Neuronal stem cell (in vitro differentiated cells): Measurements from ENCODE around the gene ZNF438.

ENCODE experiments used
- DNase-seq: peaks from one replicate; pipeline ENCODE4 v3.0.0-alpha.2; 2013; ENCODE audit warnings: low spot score
- H2AFZ ChIP-seq: one replicate; pipeline ENCODE4 v1.6.1; 2013; ENCODE audit warnings: mild to moderate bottlenecking, low read length, inconsistent platforms
- H2AK5ac ChIP-seq: 2 replicates; pipeline ENCODE4 v1.6.1; 2013; ENCODE audit warnings: low read depth, mild to moderate bottlenecking, inconsistent platforms, low read length, moderate library complexity, mixed read lengths
- H2BK120ac ChIP-seq: 2 replicates; pipeline ENCODE4 v1.6.1; 2013; ENCODE audit warnings: low read depth, mild to moderate bottlenecking, inconsistent platforms, low read length, moderate library complexity, mixed read lengths
- H2BK12ac ChIP-seq: one replicate; pipeline ENCODE4 v1.6.1; 2013; ENCODE audit warnings: low read length, inconsistent platforms
- H2BK15ac ChIP-seq: 2 replicates; pipeline ENCODE4 v1.6.1; 2013; ENCODE audit warnings: mild to moderate bottlenecking, low read length, inconsistent platforms, mixed read lengths
- H2BK5ac ChIP-seq: one replicate; pipeline ENCODE4 v1.6.1; 2013; ENCODE audit warnings: inconsistent platforms, mild to moderate bottlenecking, low read length, moderate library complexity
- H3K14ac ChIP-seq: one replicate; pipeline ENCODE4 v1.6.1; 2013; ENCODE audit warnings: low read length, inconsistent platforms
- H3K18ac ChIP-seq: 2 replicates; pipeline ENCODE4 v1.6.1; 2013; ENCODE audit warnings: low read length, inconsistent platforms
- H3K23ac ChIP-seq: 2 replicates; pipeline ENCODE4 v1.6.1; 2013; ENCODE audit warnings: low read depth, mild to moderate bottlenecking, mixed read lengths, low read length, inconsistent platforms; ENCODE audit not compliant: poor library complexity
- H3K27ac ChIP-seq: replicated peaks from 3 replicates; pipeline ENCODE4 v1.5.1; 2013; ENCODE audit warnings: low read length, inconsistent platforms
- H3K27me3 ChIP-seq, 3 experiments: 2 replicates each; pipeline ENCODE4 v1.6.1; 2013; ENCODE audit warnings: low read length in 3 of 3, mild to moderate bottlenecking in 2 of 3, inconsistent platforms in 1 of 3, low read depth in 1 of 3, mixed read lengths in 1 of 3, moderate library complexity in 1 of 3; ENCODE audit not compliant: control insufficient read depth in 3 of 3, insufficient read depth in 3 of 3
- H3K36me3 ChIP-seq, 2 donors: replicated peaks in 1 of 2; 2 replicates each; pipeline ENCODE4 v1.6.1; 2013; ENCODE audit warnings: low read length in 2 of 2; ENCODE audit not compliant: control insufficient read depth in 2 of 2, insufficient read depth in 2 of 2
- H3K4ac ChIP-seq: 2 replicates; pipeline ENCODE4 v1.6.1; 2013; ENCODE audit warnings: inconsistent platforms, mild to moderate bottlenecking, low read length, moderate library complexity
- H3K4me1 ChIP-seq, 2 donors: 1 replicate in 1 of 2; 2 replicates in 1 of 2; pipeline ENCODE4 v1.6.1; 2013; ENCODE audit warnings: low read length in 2 of 2, low read depth in 1 of 2; ENCODE audit not compliant: control insufficient read depth in 2 of 2, insufficient read depth in 1 of 2
- H3K4me2 ChIP-seq: one replicate; pipeline ENCODE4 v1.6.1; 2013; ENCODE audit warnings: mild to moderate bottlenecking, low read length, inconsistent platforms; ENCODE audit not compliant: insufficient read depth, poor library complexity, severe bottlenecking
- H3K4me3 ChIP-seq, 2 donors: 2 replicates each; pipeline ENCODE4 v1.5.1; 2013; ENCODE audit warnings: low read length in 2 of 2, mild to moderate bottlenecking in 2 of 2, inconsistent platforms in 1 of 2, moderate library complexity in 1 of 2
- H3K79me1 ChIP-seq: one replicate; pipeline ENCODE4 v1.6.1; 2013; ENCODE audit warnings: low read depth, mild to moderate bottlenecking, inconsistent platforms, low read length, moderate library complexity
- H3K9ac ChIP-seq: one replicate; pipeline ENCODE4 v1.6.1; 2013; ENCODE audit warnings: mild to moderate bottlenecking, low read depth, low read length, inconsistent platforms; ENCODE audit not compliant: poor library complexity
- H3K9me3 ChIP-seq, 2 donors: replicated peaks in 1 of 2; 2 replicates each; pipeline versions ENCODE3 to v1.6.1; 2013; ENCODE audit warnings: low read length in 2 of 2, mild to moderate bottlenecking in 2 of 2, inconsistent platforms in 1 of 2, low read depth in 1 of 2, mixed read lengths in 1 of 2, moderate library complexity in 1 of 2; ENCODE audit not compliant: control insufficient read depth in 2 of 2, insufficient read depth in 1 of 2
- H4K8ac ChIP-seq: one replicate; pipeline ENCODE4 v1.6.1; 2013; ENCODE audit warnings: low read depth, mild to moderate bottlenecking, inconsistent platforms, low read length, moderate library complexity
- H4K91ac ChIP-seq: one replicate; pipeline ENCODE4 v1.6.1; 2013; ENCODE audit warnings: low read length, low read depth, mild to moderate bottlenecking, inconsistent platforms; ENCODE audit not compliant: poor library complexity
- WGBS, 2 donors: extraction: QIAGEN DNeasy Blood & Tissue Kit; methylation state at CpG; one replicate each; pipeline ENCODE4 v1.1.7; 2013; ENCODE audit warnings: missing lambda C conversion rate in 2 of 2, mixed read lengths in 1 of 2; ENCODE audit not compliant: insufficient read length in 2 of 2, insufficient replicate concordance in 1 of 2; ENCODE audit errors: extremely low coverage in 2 of 2; 5-methylcytosine and 5-hydroxymethylcytosine counted together

The ZNF438 gene

GRCh38 chr10:31001740-31002139 lies 29.9 kb downstream of the ZNF438 start:
- no peaks in the 10 kb centered on the region for H3K4me1 ChIP-seq
- H3K4me3 ChIP-seq, result no peak overlapping the region
- no peaks in the 10 kb centered on the region for H3K9me3 ChIP-seq
- no peak overlapping the region for H4K8ac ChIP-seq
- H3K4ac ChIP-seq, result no peak overlapping the region
- no CpG with 5 or more reads among the region's 2 CpGs for WGBS, 2 donors
- H3K27me3 ChIP-seq, result no peaks in the 10 kb centered on the region
- H2AFZ ChIP-seq, result no peak overlapping the region
- no peak overlapping the region for H3K18ac ChIP-seq
- H3K14ac ChIP-seq, result no peak overlapping the region
- no peak overlapping the region for H4K91ac ChIP-seq
- no peak overlapping the region for H3K4me2 ChIP-seq
- no peak overlapping the region for H3K9ac ChIP-seq
- no peak overlapping the region for H2BK5ac ChIP-seq
- no peak overlapping the region for H3K27ac ChIP-seq
- H2AK5ac ChIP-seq, result no peak overlapping the region
- H2BK120ac ChIP-seq, result no peak overlapping the region
- H2BK15ac ChIP-seq, result no peak overlapping the region
- no peaks in the 10 kb centered on the region for H3K36me3 ChIP-seq
- no peak overlapping the region for H2BK12ac ChIP-seq
- no peaks in the 10 kb centered on the region for H3K79me1 ChIP-seq
- DNase-seq, result no peak
- H3K23ac ChIP-seq, result no peak overlapping the region

GRCh38 chr10:31000867-31001266 lies 30.8 kb downstream of the ZNF438 start:
- no peak overlapping the region for H3K4ac ChIP-seq
- no peak overlapping the region for H3K27ac ChIP-seq
- H3K9ac ChIP-seq, result no peak overlapping the region
- WGBS, 2 donors, result 100% methylated on average over 1 of the region's 2 CpGs; no CpG with 5 or more reads in 1 of the 2 donors
- no peak overlapping the region for H2BK5ac ChIP-seq
- H3K79me1 ChIP-seq, result no peaks in the 10 kb centered on the region
- H3K23ac ChIP-seq, result no peak overlapping the region
- H4K91ac ChIP-seq, result no peak overlapping the region
- H2AFZ ChIP-seq, result no peak overlapping the region
- no peak overlapping the region for H3K18ac ChIP-seq
- no peak overlapping the region for H2AK5ac ChIP-seq
- no peak overlapping the region for H2BK12ac ChIP-seq
- H3K4me2 ChIP-seq, result no peak overlapping the region
- H3K9me3 ChIP-seq, result no peaks in the 10 kb centered on the region
- H4K8ac ChIP-seq, result no peak overlapping the region
- H3K14ac ChIP-seq, result no peak overlapping the region
- DNase-seq, result no peak
- H3K27me3 ChIP-seq, result no peaks in the 10 kb centered on the region
- H2BK15ac ChIP-seq, result no peak overlapping the region
- H3K4me1 ChIP-seq, result no peaks in the 10 kb centered on the region
- H3K4me3 ChIP-seq, result no peak overlapping the region
- no peaks in the 10 kb centered on the region for H3K36me3 ChIP-seq
- no peak overlapping the region for H2BK120ac ChIP-seq

GRCh38 chr10:31000071-31000782 lies 31.4 kb downstream of the ZNF438 start:
- Histone ChIP-seq H3K18ac (no peak overlapping the region), H2BK120ac (no peak overlapping the region), H3K9ac (no peak overlapping the region), H3K9me3 (peaks cover 0 to 2% of the 10 kb centered on the region in 2 donors), H3K27ac (no peak overlapping the region), H4K8ac (no peak overlapping the region), H3K4me1 (no peaks in the 10 kb centered on the region), H2BK5ac (no peak overlapping the region), H2AK5ac (no peak overlapping the region), H3K4me3 (no peak overlapping the region), H3K36me3 (no peaks in the 10 kb centered on the region), H3K14ac (no peak overlapping the region), H2AFZ (no peak overlapping the region), H2BK15ac (no peak overlapping the region), H3K23ac (no peak overlapping the region), H3K4ac (no peak overlapping the region), H3K79me1 (no peaks in the 10 kb centered on the region), H3K27me3 (no peaks in the 10 kb centered on the region), H2BK12ac (no peak overlapping the region), H3K4me2 (no peak overlapping the region), H4K91ac (no peak overlapping the region)
- no peak for DNase-seq
- WGBS, 2 donors, result no CpG with 5 or more reads among the region's 3 CpGs

- Histone ChIP-seq H2BK5ac (no peak overlapping the region), H3K23ac (no peak overlapping the region), H2BK12ac (no peak overlapping the region), H2BK15ac (no peak overlapping the region), H3K79me1 (no peaks in the 10 kb centered on the region), H2AFZ (no peak overlapping the region), H2AK5ac (no peak overlapping the region), H2BK120ac (no peak overlapping the region), H3K27ac (no peak overlapping the region), H4K8ac (no peak overlapping the region), H3K4ac (no peak overlapping the region), H3K4me2 (no peak overlapping the region), H3K14ac (no peak overlapping the region), H3K4me3 (no peak overlapping the region), H3K9me3 (peaks cover 3 to 10% of the 10 kb centered on the region in 2 donors), H4K91ac (no peak overlapping the region), H3K27me3 (no peaks in the 10 kb centered on the region), H3K9ac (no peak overlapping the region), H3K4me1 (no peaks in the 10 kb centered on the region), H3K36me3 (no peaks in the 10 kb centered on the region), H3K18ac (no peak overlapping the region)
- WGBS, 2 donors, result no CpG with 5 or more reads among the region's 3 CpGs
- no peak for DNase-seq
Measured at GRCh38 chr10:30999070-30999712, 32.5 kb downstream of the ZNF438 start.
